ENCODE results near the gene SCN3B.
"Not testable (repeated sequence)": the region's sequence is repeated elsewhere in the genome, so short reads cannot be mapped to it uniquely, and the experiment has no call there.

Gene SCN3B

GRCh38 chr11:123654566-123655081, at the start of gene SCN3B:
Gene SCN3B, minus strand, starts transcription at chr11:123654624. Its CDS starts 823 bp downstream, at chr11:123653801.
- no peak for DNase-seq

- DNase-seq: no peak
These were observed 48.3 kb upstream of the SCN3B start for GRCh38 chr11:123702696-123703095.

DNA sequence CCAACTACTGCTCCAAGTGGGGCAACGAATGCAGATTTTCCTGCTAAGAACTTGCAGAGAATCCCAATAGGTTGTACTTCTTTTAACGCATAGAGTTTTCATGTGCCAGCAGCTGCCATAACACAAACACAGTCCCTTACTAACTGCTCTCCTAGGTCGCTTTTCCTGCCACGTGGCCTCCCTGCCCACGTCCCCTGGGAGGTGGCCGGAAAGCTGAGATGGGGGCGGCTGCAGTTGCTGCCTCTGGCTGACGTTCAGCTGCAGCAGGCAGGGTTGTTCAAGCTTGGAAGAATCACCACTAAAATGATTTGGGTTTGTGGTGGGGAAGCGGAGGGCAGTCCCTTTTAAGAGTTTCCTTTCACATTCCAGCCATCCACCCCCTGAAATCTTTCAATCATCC, 47.7 kb upstream of the SCN3B start:
- no peak for DNase-seq

DNA sequence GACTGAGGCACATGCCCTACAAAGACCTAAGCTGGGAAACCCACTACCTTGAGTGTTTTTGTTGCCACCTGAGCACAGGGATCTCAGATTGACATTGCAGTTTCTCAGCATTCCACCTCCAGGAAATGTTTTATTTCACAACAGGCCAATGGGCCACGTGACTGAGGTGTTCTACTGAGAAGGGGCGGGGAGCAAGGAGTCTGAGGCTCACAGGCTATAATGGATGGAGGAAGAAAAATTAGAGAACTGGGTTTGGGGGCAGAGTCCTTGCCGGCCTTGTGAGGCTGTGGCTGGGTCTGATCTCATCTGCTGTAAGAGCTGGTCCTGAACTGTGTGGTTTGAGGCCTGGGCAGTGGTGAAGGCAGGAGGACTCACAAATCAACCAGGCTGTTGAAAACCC, 46.3 kb upstream of the SCN3B start:
- DNase-seq: no peak

DNA sequence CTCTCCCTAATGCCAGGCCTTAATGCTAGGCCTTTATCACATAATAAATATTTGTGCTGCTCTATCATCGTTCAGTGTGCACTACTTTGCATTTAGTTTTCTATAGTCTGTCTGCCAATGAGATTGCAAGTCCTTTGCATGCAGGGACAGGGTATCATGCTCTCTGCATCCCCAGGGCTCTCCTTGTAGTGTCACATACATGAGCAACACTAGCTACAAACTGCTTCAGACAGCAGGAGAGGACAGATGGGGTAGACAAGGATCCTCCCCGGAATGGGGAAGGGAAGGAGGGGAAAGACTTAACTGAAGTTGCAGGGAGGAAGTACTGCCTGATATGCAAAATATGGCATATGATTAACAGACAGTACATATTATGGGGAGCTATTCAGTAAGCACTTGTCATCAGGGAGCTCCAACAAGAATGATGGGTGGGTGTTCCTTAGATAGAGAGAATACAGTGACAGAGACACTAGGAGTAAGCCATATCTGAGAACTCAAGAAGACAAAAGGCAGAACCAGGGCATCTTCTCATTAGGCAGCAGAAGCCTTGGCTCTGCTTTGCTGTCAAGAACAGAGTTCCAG, 44.2 kb upstream of the SCN3B start:
- no peak for DNase-seq

- no peak for DNase-seq
These were observed 41.8 kb upstream of the SCN3B start for GRCh38 chr11:123696183-123696582.

DNA sequence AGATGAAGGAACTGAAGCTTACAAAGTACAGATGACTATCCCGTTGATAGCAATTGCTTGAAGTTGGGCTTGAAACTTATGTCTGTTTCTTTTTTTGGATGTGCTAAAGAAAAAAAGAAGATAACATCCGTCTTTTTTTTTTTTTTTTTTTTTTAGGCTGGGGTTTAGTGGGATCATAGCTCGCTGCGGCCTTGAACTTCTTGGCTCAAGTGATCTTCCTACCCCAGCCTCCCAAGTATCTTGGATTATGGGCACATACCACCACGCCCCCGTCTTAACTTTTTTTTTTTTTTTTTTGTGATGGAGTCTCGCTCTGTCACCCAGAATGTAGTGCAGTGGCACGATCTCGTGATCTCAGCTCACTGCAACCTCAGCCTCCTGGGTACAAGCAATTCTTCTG, 40.8 kb upstream of the SCN3B start:
- no peak for DNase-seq

DNA sequence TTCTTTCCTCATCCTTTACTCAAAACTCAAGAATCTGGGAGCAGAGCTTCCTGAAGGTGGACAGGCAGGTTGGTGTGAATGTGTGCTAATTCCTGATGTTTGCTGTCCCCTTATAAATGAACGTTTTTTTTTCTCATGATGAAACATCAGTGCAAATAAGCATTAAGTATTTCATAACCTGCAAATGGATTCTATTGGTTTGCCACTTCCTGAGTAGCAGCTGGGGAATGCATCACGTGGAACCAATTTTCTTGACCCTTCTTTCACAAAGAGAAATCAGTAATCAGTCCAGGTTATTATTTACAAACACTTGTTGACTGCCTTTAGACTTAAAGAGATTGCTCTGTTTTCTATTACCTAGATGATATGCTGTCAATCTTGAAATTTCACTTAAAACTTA, 40.1 kb upstream of the SCN3B start:
- DNase-seq: no peak

DNA sequence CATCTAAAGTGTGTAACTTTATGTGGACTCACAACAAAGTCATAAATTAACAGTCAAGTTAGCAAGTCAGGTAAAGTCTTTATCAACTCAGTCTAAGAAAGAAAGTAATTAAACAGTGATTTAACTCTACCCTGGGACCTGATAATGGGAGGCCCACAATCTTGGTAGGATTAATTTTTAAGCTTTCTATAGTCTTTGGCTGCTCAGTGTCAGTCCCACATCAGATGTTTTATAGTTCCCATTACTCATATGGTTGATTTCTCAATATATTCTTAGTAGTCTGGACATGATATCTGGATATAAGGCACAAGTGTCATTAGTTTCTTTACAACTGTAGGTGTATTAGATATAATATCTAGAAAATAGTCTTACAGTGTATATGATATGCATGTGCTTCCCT, 38.5 kb upstream of the SCN3B start:
- no peak for DNase-seq

DNA sequence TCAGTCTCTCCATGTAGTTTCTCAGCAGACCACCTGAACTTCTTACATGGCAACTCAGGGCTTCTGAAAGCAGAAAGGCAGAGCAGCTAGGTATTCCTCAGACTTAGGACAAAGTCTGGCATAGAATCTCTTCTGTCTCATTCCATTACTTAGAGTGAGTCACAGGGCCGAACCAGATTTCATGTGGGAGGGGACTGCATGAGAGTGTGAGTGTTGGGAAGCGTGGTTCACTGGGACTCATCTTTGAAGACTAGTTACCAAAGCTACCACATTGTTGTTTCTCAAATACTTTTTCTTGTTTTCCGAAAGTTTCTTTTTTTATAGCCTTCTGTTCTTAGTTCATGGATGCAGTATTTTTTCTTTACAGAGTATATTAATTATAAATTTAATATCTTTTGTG, 36.1 kb upstream of the SCN3B start:
- no peak for DNase-seq

DNA sequence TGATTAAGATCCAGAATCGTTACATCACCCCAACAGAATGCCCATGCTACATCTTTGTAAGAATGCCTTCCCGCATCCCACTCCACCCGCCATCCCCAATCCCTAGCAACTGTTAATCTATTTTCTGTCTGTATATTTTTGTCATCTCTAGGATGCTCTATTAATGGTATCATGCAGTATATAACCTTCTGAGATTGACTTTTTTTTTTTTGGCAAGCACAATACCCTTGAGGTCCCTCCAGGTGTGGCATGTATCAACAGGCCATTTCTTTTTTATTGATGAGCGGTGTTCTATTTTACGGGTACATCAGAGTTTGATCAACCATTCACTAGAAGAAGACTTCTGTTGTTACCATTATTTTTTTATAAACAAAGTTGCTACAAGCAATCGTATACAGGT, 30.2 kb upstream of the SCN3B start:
- DNase-seq: no peak

GRCh38 chr11:123683428-123684170, 29.2 kb upstream of the SCN3B start:
- DNase-seq: no peak

- DNase-seq: no peak
These were observed 28.4 kb upstream of the SCN3B start for GRCh38 chr11:123682696-123683410.

- DNase-seq: no peak
These were observed 26.6 kb upstream of the SCN3B start for GRCh38 chr11:123681030-123681429.

- DNase-seq: no peak
These were observed 23.8 kb upstream of the SCN3B start for GRCh38 chr11:123678246-123678645.

- DNase-seq: no peak
These were observed 23.1 kb upstream of the SCN3B start for GRCh38 chr11:123677510-123677909.

DNA sequence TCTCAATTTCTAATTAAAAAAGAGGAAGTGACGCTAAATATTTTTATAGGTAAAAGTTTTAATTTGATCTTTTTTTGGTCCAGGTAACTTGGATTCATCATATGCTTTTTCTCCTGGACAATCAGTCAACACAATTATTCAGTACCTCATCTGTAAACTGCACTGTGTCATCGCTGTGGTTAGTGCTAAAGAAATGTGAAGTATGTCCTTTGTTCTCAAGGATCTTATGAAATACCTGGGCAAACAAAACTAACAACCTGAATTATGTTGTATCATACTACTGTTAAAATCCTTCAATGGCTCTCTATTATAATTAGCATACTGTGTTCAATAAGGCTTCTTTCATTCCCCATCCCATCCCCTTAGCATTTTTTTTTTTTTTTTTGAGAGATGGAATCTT, 19.9 kb upstream of the SCN3B start:
- DNase-seq: no peak

GRCh38 chr11:123672568-123672967, 18.1 kb upstream of the SCN3B start:
- no peak for DNase-seq

- DNase-seq: no peak
These were observed 17.1 kb upstream of the SCN3B start for GRCh38 chr11:123671534-123671933.

DNA sequence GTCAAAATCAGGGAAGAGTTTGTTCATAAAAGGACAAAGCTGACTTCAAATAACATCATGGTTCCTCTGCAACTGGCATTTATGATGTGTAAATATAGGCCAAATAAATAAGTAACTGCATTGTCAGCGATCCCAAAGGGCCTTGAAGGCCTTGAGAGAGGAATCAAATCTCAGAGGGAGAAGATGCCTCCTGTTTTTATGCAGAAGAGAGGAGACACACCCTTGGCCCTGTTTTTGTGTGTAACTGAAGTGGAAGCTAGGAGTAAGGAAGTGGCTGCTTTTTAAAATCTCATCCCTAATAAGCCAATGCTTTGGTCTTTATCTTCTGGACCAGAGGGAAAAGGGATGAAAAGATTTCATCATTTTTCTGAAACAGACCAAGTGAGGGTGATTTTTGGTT, 15.7 kb upstream of the SCN3B start:
- no peak for DNase-seq

- DNase-seq: no peak
These were observed 10.9 kb upstream of the SCN3B start for GRCh38 chr11:123665306-123665705.

- not testable (repeated sequence) for DNase-seq
These were observed 5.5 kb upstream of the SCN3B start for GRCh38 chr11:123659965-123660364.

GRCh38 chr11:123659311-123659710, 4.9 kb upstream of the SCN3B start:
- DNase-seq: no peak

All from activated CD4-positive, alpha-beta T cell treated with anti-CD3 and anti-CD28 coated beads, Interleukin-2, amount 50 U/mL, for 1 hour (primary cell).